Astrocyte (in vitro differentiated cells and primary cell): ENCODE data around the gene CMSS1.

Experiments used
- CTCF ChIP-seq: IDR thresholded peaks from 2 replicates; pipeline ENCODE4 v1.5.1; 2011; ENCODE audit warnings: low read depth, mild to moderate bottlenecking, inconsistent platforms, low read length, moderate library complexity; ENCODE audit not compliant: insufficient read depth
- EZH2 ChIP-seq: IDR thresholded peaks from 2 replicates; pipeline ENCODE4 v1.6.1; 2012; ENCODE audit warnings: mild to moderate bottlenecking, low read length, inconsistent platforms; ENCODE audit not compliant: insufficient read depth

- no peak for TF ChIP-seq CTCF
- no peak for TF ChIP-seq EZH2
Observed at GRCh38 chr3:100048248-100048647, 230.6 kb downstream of the CMSS1 start.
